GM18909 (cell line): ENCODE results near the gene PROK2.

Source experiments
- ATAC-seq: cut with Tn5 transposase; IDR thresholded peaks from one replicate; pipeline ENCODE4 v1.9.1; 2021; ENCODE audit warnings: mild to moderate bottlenecking; ENCODE audit not compliant: unreplicated experiment, poor library complexity

Gene PROK2

GRCh38 chr3:71787851-71788405, 3.0 kb upstream of the PROK2 start:
- ATAC-seq: no peak

DNA sequence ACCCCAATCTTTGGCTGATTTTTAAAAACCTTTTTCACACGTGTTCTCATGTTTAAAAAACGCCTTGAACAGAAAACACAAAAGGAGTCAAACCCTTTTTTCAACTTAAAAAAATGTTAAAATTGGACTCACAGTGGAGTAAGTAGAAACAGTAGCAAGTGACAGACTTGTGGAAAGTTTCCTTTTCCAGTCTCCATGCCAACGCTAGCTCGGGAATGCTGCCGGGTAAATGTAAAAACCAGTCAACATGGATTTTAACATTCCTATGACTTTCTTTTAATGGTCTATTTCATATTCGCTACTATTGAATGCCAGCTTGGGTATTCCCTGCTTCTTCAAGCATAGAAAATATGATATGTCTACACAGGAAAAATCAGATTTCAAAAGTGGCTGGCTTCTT, 1.6 kb upstream of the PROK2 start:
- no peak for ATAC-seq

DNA sequence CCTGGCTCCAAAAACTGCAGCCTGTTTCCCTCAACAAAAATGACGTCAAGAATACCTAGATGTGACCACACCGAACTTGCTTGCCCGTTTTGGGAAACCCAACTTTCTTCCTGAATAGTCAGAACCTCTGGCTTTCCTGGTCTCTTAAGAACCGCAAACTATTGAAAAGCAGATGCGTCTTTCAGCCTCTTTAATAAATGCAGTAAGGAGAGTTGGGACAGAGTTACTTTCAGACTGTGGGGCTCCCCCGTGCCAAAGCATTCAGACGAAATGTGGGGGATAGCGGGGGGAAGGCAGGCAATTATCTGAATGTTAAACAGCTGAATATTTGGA, 1.2 kb upstream of the PROK2 start:
- no peak for ATAC-seq

DNA sequence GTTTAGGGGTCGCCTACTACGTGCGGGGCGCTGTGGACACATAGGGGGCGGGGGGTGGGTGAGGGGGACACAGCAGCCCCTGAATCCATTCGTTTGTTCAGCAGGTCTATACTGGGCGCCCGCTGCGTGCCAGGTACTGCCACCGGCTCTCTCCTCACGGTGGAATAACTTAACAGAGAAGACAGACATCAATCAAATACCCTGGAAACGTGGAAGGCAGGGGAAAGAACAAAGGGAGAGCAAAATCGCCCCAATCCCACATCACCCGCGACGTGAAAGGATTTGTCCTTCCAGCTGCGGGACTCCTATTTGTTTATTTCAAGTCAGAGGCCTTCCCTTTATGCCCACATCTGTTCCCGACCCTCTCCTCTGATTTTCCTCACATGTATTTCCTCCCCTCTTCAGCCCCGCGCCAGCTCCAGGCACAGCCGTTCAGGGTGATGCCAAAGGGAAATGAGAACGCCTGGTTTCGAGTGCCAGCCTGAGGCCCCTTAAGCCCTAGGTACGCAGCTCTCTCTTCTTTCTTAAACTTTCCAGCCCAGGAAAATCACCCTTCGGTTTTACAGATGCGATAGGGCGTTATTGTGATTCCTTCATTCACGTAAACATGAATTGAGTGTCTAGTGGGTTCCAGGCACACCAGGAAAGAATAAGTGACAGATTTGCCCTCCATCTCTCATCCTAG, 726 bp upstream of the PROK2 start:
- ATAC-seq: no peak

GRCh38 chr3:71784201-71784913, 591 bp downstream of the PROK2 start:
- no peak for ATAC-seq

- no peak for ATAC-seq
These were observed 1.8 kb downstream of the PROK2 start for GRCh38 chr3:71783152-71783551.

GRCh38 chr3:71780430-71780829, 4.5 kb downstream of the PROK2 start:
- no peak for ATAC-seq

GRCh38 chr3:71779674-71780377, 5.1 kb downstream of the PROK2 start:
- no peak for ATAC-seq

DNA sequence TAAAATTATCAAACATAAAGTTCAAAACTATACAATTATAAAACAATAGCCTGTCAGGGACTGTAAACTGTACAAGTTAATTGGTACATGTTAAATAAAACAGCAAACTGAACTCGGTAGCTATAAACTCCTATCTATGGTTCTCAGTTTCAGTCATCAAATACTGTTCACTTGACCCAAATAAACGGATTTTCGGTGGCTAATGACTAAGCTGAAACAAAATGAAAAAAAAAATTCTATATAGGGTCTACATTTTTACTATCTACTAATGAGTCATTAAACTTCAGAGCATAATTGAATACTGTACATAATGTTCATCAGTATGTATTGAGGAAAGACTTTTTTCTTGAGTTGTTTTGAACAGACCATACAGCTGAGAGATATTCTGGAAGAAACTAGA, 6.6 kb downstream of the PROK2 start:
- ATAC-seq: no peak

DNA sequence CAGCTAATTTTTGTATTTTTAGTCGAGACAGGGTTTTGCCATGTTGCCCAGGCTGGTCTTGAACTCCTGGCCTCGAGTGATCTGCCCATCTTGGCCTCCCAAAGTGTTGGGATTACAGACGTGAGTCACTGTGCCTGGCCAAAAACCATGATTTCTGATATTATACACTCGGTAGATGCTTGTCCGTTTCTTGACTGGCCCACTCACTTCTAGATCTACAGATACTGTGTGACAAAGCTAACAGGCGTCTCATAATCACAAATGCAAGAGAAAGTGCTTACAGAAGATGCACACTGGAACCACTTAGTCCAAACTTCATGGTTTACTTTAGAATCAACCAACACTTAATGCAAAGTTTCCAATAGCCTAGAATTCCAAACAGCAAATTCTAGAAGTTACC, 8.4 kb downstream of the PROK2 start:
- no peak for ATAC-seq

DNA sequence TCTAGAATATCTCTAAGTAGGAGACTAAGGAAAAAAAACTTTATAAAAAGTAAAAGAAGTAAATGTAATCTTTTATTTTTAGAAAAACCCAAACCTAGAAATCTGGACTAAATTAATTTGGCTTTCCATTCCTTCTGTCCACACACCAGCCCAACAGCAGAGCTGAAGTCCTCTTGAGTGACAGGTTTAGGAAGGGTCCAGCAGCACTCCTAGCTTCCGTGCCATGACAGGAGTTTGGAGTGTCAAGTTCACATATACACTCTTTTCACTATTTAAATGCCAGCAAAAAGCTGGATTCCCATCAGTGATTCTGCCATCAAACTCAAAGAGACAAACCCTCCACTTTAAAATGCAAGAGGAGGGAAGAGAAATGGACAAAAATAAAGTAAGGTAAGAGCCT, 13.1 kb downstream of the PROK2 start:
- ATAC-seq: no peak

GRCh38 chr3:71771126-71771525, 13.8 kb downstream of the PROK2 start:
- ATAC-seq: no peak

DNA sequence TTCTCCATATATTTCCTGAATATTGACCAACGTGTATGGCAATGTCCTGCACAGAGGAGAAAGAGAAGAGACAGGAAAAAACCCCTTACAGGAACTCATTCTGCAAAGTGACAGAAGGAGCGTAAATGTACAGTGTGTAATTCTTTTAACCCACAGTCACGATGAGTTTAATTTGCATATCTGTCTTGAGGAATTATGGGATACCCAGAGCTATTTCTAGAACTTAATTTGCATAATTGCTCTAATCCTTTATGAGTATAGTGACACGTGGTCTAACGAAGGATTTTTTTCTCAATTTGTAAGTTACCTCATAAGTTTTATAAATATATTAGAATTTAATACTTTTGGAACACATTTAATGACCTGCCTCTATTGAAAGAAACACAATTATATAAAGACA, 21.5 kb downstream of the PROK2 start:
- ATAC-seq: no peak

DNA sequence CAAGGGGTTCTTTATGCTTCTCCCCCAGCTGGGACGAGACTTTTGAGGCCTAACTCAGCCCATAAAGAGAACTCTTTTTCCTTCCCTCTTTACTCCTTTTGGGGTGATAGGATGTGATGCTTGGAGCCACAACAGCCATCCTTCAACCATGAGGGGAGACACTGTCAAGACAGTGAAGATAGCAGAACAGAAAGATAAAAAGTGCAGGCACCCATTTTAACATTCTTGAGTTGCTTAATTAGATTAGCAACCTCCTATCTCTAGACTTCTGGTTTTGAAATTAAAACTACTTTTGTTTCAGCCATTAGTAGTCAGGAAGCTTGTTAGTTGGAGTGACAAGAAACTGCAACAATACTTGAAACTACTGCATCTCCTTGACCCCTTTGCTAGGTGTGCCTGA, 24.8 kb downstream of the PROK2 start:
- no peak for ATAC-seq

DNA sequence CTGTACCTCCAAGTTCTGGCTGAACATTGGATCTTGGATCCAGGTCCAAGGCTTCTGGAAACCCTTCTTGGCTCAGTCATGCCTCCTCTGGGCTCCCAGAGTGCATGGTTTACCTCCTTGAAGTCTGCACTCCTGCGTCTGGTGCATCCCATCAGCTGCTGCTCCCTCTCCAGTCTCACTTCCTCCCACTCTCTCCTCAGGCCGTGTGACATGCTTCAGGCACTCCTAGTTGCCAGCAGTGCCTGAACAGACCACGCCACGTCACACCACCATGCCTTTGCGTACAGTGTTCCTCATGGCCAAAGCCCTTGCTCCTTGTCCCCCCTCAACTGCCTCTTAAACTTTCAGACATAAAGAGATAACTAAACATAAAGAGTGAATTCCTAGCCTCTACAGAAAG, 25.5 kb downstream of the PROK2 start:
- no peak for ATAC-seq

DNA sequence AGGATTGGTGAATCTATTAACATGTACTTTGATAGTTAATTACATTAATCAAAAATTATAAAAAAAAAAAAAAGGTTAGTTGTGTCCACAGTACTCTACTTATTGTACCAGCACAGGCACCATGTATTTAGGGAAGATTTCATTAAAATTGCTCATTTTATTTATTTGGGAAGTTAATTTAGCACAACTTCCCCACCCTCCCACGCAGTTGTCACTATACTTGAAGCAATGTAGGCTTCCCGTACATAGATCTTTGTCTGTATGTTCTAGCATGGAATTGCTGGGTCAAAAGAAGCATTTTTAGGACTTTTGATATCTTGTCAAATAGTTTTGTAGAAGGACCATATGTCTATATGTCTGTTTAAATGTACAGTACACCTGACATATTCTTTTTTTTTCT, 26.9 kb downstream of the PROK2 start:
- ATAC-seq: no peak

- no peak for ATAC-seq
These were observed 30.2 kb downstream of the PROK2 start for GRCh38 chr3:71754610-71755253.

DNA sequence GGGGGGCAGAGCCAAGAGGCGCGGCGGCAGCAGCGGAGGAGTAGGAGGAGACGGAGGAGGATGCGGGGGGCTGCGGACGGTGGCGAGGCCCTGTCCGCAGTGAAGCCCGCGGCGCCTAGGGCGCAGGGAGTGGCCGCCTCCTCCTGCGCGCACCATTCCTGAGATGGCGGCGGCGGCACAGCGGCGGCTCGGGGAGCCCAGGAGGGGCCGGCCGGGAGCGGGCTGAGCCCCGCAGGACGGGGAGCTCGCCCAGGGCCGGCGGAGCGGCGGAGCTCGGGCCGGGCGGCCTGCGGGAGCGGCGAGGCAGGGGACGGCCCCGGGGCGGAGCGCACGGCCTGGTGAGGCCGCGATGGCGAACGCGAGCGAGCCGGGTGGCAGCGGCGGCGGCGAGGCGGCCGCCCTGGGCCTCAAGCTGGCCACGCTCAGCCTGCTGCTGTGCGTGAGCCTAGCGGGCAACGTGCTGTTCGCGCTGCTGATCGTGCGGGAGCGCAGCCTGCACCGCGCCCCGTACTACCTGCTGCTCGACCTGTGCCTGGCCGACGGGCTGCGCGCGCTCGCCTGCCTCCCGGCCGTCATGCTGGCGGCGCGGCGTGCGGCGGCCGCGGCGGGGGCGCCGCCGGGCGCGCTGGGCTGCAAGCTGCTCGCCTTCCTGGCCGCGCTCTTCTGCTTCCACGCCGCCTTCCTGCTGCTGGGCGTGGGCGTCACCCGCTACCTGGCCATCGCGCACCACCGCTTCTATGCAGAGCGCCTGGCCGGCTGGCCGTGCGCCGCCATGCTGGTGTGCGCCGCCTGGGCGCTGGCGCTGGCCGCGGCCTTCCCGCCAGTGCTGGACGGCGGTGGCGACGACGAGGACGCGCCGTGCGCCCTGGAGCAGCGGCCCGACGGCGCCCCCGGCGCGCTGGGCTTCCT, 31.0 kb downstream of the PROK2 start, which contains the start of gene GPR27:
Gene GPR27 (plus strand): TSS at position 155 of the 909 bp plus-strand sequence. CDS start 195 bp downstream, at position 350.
- no peak for ATAC-seq

DNA sequence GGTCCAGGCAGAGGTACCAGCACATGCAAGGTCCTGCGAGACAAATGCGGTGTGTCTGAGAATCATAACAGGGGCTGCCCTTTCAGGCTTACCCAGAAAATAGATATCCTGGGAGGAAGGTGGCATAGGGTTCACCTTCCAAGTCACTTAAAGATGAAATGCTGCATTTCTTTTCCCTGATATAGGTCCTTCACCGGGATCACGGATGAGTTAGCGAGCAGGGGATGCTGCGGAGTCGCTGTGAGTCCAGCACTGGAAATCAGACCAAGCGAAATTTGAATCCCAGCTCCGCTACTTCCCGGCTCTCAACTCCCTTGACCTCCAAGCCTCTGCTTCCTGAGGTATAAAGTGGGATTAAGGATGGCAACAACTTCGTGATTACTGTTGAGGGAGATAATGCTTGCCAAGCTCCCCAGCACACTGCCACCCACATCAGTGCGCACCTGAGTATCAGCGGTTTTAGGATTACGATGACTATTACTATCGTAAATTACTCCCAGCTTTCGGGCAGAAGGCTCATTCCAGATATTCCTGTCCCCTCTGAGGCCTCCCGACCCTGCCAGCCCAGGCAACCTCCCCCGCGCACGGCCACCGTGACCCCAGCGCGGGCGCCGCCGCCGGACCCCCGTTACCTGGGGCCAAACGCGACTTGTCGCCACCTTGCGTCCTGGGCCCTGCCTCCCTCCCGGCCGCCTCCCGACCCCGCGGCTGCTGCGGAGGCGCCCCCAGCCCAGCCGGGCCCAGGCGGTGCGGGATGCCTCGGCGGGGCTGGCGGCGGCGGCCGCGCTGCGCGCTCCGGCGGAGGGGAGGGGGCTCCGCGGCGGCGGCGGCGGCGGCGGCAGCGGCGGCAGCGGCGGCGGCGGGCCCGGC, 31.9 kb downstream of the PROK2 start:
- no peak for ATAC-seq
